ENCODE measurements around the gene CDC25C.
A peak's percentile ranks its signal among the peaks of the same experiment; 100 is the strongest.
"Not testable (repeated sequence)": the region's sequence is repeated elsewhere in the genome, so short reads cannot be mapped to it uniquely, and the experiment has no call there.

CDC25C gene

GRCh38 chr5:138344887-138345622, 13.5 kb upstream of the CDC25C start:
- no peak for DNase-seq

DNA sequence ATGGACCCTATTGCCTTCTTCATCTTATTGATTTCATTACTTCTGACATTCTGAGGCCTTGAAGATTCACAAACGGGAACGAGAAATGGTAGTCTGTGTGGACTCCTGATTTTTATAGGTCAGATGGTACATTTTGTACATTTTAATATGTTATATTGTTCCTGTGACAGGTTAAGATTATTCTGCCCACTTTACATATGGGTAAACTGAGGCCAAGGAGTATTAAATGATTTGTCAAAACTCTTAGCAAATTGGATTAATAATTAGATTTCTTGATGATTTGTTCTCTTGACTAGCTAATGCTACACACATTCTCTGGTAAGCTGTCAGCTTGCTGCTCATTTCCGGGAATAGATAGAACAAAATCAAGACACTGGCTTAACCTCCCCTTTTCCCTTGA, 8.4 kb upstream of the CDC25C start:
- no peak for DNase-seq

DNA sequence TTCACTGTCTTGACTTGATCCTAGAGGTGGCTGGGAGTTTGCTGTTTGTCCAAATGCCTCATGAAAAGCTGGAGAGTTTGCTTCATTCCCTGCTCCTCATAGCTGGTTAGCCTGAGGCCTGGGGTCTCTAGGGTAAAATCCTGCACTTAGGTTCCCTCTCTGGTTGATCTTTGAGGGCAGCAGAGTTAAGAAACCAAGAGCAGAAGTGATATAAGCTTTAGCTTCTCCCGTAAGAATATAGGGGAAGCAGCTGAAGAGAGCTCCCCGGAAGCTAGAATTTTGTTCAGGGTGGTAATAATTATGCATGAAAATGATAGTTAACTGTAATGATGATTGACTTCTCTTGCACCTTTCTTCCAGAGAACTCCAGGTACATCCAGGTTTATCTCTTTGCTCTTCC, 7.9 kb upstream of the CDC25C start:
- DNase-seq: peak in 1 of 14 donors; percentile 50

- peak in 4 of 14 donors; percentile 24 to 50 (median 30) for DNase-seq
Observed at GRCh38 chr5:138339091-138339456, 7.5 kb upstream of the CDC25C start.

GRCh38 chr5:138338411-138339090, 6.9 kb upstream of the CDC25C start:
- peak in 5 of 14 donors; percentile 24 to 57 (median 48) for DNase-seq

DNA sequence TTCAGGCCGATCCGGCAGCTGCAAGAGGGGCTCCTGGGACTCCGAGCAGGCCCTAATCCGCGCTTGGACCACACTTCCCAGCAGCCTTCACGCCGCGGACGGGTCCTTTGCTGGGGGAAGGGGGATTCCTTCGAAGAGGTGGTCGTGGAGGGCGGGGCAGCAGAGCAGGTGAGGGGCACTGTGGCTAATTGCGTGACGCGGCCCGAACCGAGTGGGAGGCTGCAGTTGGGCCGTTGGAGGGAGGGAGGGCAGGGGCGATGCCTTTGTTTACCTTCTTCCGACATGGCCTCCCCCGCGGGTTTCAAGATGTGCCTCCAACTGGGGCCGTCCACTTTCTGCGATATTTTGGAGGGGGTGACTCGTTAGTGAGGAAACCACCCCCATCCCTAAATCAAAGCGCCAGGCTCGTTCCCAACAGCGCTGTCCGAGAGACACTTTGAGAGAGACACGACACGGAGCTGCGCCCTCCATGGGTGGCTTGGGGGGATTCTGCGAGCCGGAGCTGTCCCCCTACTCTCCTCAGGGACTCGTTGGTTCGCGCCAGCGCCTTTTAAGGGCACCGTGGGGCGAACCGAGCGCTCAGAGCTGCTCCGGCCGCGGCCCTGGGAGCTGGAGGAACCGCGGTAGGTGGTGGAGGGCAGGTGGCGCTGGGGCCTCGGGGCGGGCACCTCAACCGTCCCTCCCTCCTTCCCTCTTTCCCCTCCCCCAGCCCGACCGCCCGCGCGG, 6.2 kb upstream of the CDC25C start, which contains the start of gene FAM53C:
Gene FAM53C (plus strand): TSS at position 582 of the 726 bp plus-strand sequence. CDS start 3,070 bp downstream, outside the sequence.
- peak; percentile 71 to 99 (median 96) for DNase-seq

DNA sequence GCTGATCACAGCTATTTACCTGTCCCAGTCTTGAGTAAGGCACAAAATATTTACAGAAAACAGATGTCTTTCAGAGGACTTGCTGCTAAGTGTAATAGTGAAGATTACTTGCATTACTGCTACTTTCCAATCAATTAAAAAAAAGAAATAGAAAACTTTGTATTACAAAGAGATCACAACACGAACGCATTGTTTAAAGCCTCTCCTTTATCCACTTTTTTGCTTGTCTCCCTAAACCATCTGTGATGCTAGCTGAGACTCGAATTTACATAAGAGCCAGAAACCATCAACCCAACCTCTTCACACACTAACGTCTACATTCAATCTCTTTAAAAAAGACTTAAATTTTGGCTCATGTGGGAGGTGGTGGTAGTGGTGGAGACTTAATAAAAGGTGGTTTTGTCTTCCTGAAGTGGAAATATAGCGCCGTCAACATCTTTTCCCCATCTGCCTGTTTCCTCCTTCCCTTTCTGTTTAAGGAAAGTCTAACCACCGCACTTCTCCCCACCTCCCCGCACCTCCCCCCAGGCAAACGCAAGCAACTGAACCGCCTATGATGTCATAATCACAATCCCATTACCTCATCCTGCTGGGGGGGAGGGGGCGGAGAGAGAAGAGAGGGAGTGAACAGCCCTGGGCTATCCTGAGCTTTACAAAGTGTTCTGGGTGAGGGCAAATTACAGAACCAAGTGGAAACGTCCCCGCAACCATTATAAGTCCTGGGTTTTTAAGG, 5.5 kb upstream of the CDC25C start:
- DNase-seq: peak in 2 of 14 donors; percentile 90 to 92

GRCh38 chr5:138334867-138335447, 3.4 kb upstream of the CDC25C start:
- DNase-seq: no peak

GRCh38 chr5:138330813-138331448, 673 bp downstream of the CDC25C start:
- DNase-seq: no peak

DNA sequence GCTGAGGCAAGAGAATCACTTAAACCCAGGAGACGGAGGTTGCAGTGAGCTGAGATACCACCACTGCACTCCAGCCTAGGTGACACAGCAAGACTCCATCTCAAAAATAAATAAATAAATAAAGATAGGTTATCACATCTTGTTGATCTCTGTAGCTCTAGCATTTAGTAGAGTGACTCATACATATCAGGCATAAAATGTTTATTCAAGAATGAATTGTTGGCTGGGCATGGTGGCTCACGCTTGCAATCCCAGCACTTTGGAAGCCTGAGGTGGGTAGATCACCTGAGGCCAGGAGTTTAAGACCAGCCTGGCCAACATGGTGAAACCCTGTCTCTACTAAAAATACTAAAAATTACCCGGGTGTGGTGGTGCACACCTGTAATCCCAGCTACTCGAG, 13.4 kb downstream of the CDC25C start:
- not testable (repeated sequence) for DNase-seq

DNA sequence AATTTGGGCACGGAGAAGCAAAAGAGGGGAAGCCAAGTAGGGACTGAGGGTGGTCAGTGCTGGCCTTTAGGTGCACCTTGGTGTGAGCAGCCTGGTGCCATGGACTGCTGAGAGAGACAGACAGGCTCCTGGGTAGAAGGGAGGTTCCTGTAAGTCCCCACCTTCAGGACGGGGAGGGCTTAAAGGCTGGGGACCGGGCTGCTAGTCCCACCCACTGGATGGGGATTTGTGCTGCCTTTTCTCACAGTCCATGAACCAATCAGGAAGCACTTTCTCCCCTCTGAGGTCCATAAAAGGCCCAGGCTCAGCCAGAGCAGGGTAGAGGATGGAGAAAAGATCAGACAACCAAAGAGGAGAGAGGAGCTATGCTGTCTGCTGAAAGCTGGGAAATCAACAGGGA, 15.2 kb downstream of the CDC25C start:
- no peak for DNase-seq

- no peak for DNase-seq
Observed at GRCh38 chr5:138315751-138316278, 15.8 kb downstream of the CDC25C start.

- DNase-seq: peak in 3 of 14 donors; percentile 3 to 90 (median 20)
Observed at GRCh38 chr5:138305797-138306196, 25.8 kb downstream of the CDC25C start.

DNA sequence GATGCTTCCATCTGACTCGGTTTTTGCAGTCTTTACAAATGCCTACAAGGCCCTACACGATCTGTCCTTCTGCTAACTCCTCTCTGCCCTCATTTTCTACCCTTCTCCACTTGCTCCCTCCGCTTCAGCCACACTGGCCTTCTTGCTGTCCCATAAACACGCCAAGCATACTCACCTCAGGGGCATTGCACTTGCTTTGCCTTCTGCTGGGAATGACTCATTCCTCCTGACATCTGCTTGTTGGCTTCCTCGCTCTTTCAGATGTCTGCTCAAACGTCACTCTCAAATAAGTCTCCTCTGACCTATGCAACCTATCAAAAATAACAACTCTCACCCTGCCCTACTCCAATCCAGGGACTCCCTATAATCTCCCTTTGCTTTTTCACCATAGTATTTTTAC, 28.2 kb downstream of the CDC25C start:
- DNase-seq: peak in 1 of 14 donors; percentile 53

DNA sequence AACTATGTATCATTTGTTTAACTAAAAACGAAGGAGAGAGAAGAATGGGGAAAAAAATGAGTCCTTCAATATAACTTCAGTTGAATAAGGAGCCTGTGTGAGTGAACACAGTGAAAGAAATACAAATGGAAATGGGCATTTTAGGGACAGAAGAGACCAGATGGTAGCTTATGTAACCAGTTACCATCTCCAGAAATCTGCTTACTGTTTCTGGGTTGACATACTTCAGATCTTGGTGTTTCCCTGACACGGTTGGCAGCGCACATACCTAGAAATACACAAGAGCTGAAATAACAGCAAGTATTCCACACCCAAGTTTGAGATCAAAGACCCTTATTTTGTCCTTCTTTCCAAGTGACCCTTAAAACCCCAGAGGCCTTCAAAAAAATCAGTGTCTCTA, 42.3 kb downstream of the CDC25C start:
- DNase-seq: peak in 1 of 14 donors; percentile 94

- DNase-seq: no peak
Observed at GRCh38 chr5:138287246-138287645, 44.4 kb downstream of the CDC25C start.

DNA sequence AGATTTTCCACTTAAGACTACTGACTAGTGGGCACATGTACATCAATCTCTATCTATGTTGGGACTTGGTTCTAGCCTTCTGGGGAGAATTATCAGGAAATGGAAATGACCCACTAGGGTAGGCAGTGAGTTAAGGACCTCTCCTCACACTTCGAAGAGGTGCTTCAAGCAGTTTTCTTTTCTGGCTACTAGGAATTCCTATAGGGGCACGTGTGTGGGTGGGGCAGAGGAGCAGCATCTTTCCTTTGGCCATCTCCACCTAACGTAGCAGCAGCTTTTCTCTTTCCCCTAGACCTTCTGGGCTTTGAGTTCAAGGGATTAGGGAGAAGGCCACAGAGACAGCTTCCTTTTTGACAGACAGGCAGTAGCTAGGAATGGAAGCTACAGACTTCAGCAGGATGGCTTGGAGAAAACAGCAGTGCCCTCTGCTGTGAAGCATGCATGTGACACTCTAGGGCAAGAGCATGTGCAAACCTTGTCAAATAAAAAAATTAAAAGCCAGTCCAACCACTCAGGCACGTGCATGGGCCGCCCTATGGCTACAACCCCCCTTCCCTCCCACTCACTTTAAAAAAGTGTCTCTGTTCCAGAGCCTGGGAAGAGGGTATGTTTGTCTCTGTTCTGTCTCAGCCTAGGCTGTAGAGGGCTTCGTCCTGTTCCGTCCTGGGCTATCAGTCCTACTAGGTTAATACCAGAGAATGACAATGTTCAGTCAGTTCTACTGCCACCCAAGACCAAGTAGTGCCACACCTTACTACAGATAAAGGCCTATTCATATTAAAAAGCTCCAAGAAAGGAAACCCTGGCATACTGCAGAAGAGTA, 48.5 kb downstream of the CDC25C start:
- peak in 3 of 14 donors; percentile 1 to 17 (median 2) for DNase-seq

DNA sequence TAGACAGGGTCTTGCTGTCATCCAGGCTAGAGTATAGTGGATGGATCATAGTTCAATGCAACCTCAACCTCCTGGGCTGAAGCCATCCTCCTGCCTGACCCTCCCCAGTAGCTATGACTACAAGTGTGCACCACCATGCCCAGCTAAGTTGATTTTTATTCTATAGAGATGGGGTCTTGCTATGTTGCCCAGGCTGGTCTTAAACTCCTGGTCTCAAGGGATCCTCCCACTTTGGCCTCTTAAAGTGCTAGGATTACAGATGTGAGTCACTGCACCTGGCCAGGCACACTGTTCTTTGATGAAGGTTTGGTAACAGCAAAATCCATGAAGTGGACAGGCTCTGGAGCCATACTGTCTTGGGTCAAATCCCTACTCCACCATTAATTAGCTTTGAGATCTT, 50.7 kb downstream of the CDC25C start:
- no peak for DNase-seq

DNA sequence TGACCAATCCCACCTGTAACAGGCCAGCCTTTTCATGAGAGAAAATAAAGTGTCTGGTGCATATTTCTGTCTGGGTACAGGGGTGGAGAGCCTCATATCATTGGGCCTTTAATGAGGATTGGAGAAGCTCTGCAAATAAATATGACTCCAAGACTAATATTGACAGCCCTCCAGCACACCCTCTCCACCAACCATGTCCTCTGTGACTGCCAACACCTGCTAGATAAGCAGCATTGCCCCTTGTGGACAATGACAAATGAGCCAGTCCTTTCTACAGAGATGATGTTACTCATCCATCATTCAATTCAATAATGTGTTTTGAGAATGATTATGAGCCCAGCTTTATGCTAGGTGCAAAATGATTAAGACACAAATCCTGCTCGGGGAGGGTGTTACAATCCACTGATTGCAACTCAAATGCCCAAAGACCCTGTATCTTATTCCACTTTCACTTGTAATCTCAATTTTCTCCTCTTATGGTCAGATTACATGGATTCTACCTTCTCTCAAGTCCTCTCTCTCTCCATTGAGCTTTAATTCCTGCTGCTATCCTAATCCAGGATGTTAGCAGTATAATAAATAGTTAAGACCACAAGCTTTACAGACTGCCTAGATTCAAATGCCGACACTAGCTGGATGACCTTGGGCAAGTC, 55.1 kb downstream of the CDC25C start:
- DNase-seq: no peak

- DNase-seq: no peak
Observed at GRCh38 chr5:138275895-138276294, 55.7 kb downstream of the CDC25C start.

All from C1 segment of cervical spinal cord (tissue), 14 donors.